Panc1 (cell line): ENCODE results near the gene LRR1. TPM values are rescaled to one million over a fixed set of nuclear protein-coding genes. Genes with fewer than 3 reads are reported as not detected.

Experiments
- ATAC-seq: fragments of 200-7000 bp; cut with Tn5 transposase; 2 replicates; pipeline ENCODE4 v1.9.1; 2020; ENCODE audit warnings: mild to moderate bottlenecking, moderate library complexity
- BruUV-seq: library from RNA; stranded (reverse); fragments of 400-500 nt; replicated peaks from 2 replicates; lab custom pipeline; 2021; lab: Mats Ljungman, UMichigan
- CTCF ChIA-PET: fragments of 300-600 bp; sonication (Branson Sonifier 250); formaldehyde crosslinking; loops from one replicate; lab custom pipeline; 2022; ENCODE audit warnings: antibody characterized with exemption; lab: Charles Lee
- POLR2A ChIA-PET: fragments of 300-600 bp; sonication (Branson Sonifier 250); formaldehyde crosslinking; loops from one replicate; lab custom pipeline; 2022; ENCODE audit warnings: antibody characterized with exemption; lab: Charles Lee
- DNase-seq: peaks from one replicate; pipeline ENCODE4 v3.0.0-alpha.2; 2010; ENCODE audit warnings: low read depth, low spot score
- H3K27ac ChIP-seq: 2 replicates; pipeline ENCODE4 v1.5.1; 2011; ENCODE audit warnings: mild to moderate bottlenecking, low read length, inconsistent platforms
- H3K27me3 ChIP-seq: fragments of 200-500 bp; sonication (Bioruptor generic); 2 replicates; pipeline ENCODE4 v1.6.0; 2014; ENCODE audit warnings: low read length, inconsistent platforms; ENCODE audit not compliant: control insufficient read depth, insufficient read depth
- H3K36me3 ChIP-seq: fragments of 200-500 bp; sonication (Bioruptor generic); 2 replicates; pipeline ENCODE4 v1.5.1; 2014; ENCODE audit warnings: inconsistent platforms, mild to moderate bottlenecking, low read length, moderate library complexity; ENCODE audit not compliant: control insufficient read depth, insufficient read depth
- H3K4me1 ChIP-seq: 2 replicates; pipeline ENCODE4 v1.5.1; 2011; ENCODE audit warnings: inconsistent platforms, mild to moderate bottlenecking, low read length, moderate library complexity; ENCODE audit not compliant: control insufficient read depth, insufficient read depth
- H3K4me3 ChIP-seq, 2 experiments: 2 replicates each; pipeline ENCODE4 v1.5.1; 2011 to 2012; ENCODE audit warnings: low read depth in 2 of 2, low read length in 2 of 2, mild to moderate bottlenecking in 2 of 2, inconsistent platforms in 1 of 2, moderate library complexity in 1 of 2
- H3K9me3 ChIP-seq: fragments of 200-500 bp; sonication (Bioruptor generic); 2 replicates; pipeline ENCODE4 v1.5.1; 2014; ENCODE audit warnings: low read depth, mild to moderate bottlenecking, inconsistent platforms, low read length, moderate library complexity; ENCODE audit not compliant: control insufficient read depth, insufficient read depth
- CTCF ChIP-seq: fragments of 450-650 bp; IDR thresholded peaks from 2 replicates; pipeline ENCODE4 v1.5.1; 2017; ENCODE audit warnings: mild to moderate bottlenecking
- POLR2AphosphoS5 ChIP-seq: IDR thresholded peaks from 2 replicates; pipeline ENCODE4 v1.6.1; 2012; ENCODE audit warnings: mild to moderate bottlenecking, low read depth, low read length, moderate library complexity
- REST ChIP-seq, 2 experiments: IDR thresholded peaks; 2 replicates each; pipeline ENCODE4 v1.6.1; 2011 to 2012; ENCODE audit warnings: low read depth in 2 of 2, control low read depth in 1 of 2, low read length in 1 of 2, mild to moderate bottlenecking in 1 of 2, moderate library complexity in 1 of 2; ENCODE audit not compliant: insufficient read depth in 1 of 2
- SIN3A ChIP-seq: IDR thresholded peaks from 2 replicates; pipeline ENCODE4 v1.6.1; 2012; ENCODE audit warnings: low read depth, mild to moderate bottlenecking, low read length, moderate library complexity, borderline replicate concordance; ENCODE audit not compliant: insufficient read depth
- TCF7L2 ChIP-seq: IDR thresholded peaks from 2 replicates; pipeline ENCODE4 v1.6.1; 2011; ENCODE audit warnings: mild to moderate bottlenecking, low read depth, low read length, inconsistent platforms
- in situ Hi-C: cut with HindIII; loops from 2 replicates; pipeline ENCODE4 v1.10.0; 2016; ENCODE audit warnings: low sequenced_read_pairs, low pct_unique_long_range_greater_than_20kb
- intact Hi-C: fragments of 100-400 bp; cut with micrococcal nuclease; formaldehyde crosslinking; loops from one replicate; pipeline ENCODE4 v1.10.0; 2022; ENCODE audit not compliant: unreplicated experiment
- total RNA-seq: library from RNA; stranded (reverse); gene quantifications from one replicate; pipeline ENCODE4 v1.2.1, GENCODE V29; 2021; ENCODE audit not compliant: unreplicated experiment

LRR1 gene
- total RNA-seq, 1 experiment from 2014 or later: 23.3 TPM

- intact Hi-C loops (no loop called here), in situ Hi-C loops (no loop called here)
- no peak for TF ChIP-seq TCF7L2
- TF ChIP-seq POLR2AphosphoS5: 0 out of 2 replicates have a peak, but pooled peaks have one; percentile 20
- ChIA-PET POLR2A (no interaction called here), CTCF (no interaction called here)
- no peak for DNase-seq
- H3K4me1 ChIP-seq: peaks cover 8% of the 10 kb centered on the region
- H3K27me3 ChIP-seq: no peaks in the 10 kb centered on the region
- peaks cover 21% of the 10 kb centered on the region for H3K36me3 ChIP-seq
- no peak for ATAC-seq
- H3K27ac ChIP-seq: no peak overlapping the region
- H3K9me3 ChIP-seq: no peaks in the 10 kb centered on the region
- no TSS peak for BruUV-seq
- no peak overlapping the region for H3K4me3 ChIP-seq
Observed at GRCh38 chr14:49581209-49582112, 17.3 kb upstream of the LRR1 start.

GRCh38 chr14:49582113-49582977, 16.4 kb upstream of the LRR1 start:
- Histone ChIP-seq H3K9me3 (no peaks in the 10 kb centered on the region), H3K36me3 (peaks cover 21% of the 10 kb centered on the region), H3K27me3 (no peaks in the 10 kb centered on the region), H3K4me3 (no peak overlapping the region), H3K27ac (no peak overlapping the region), H3K4me1 (peaks cover 10% of the 10 kb centered on the region)
- DNase-seq: no peak
- in situ Hi-C loops (no loop called here), intact Hi-C loops (no loop called here)
- ChIA-PET POLR2A (no interaction called here), CTCF (no interaction called here)
- BruUV-seq: no TSS peak
- ATAC-seq: no peak
- peak; percentile 59; the same call in 1 of the 2 replicates for TF ChIP-seq POLR2AphosphoS5
- peak; percentile 27; the same call in 1 of the 2 replicates for TF ChIP-seq SIN3A
- TF ChIP-seq CTCF: no peak

GRCh38 chr14:49583629-49584028, 15.1 kb upstream of the LRR1 start:
- ATAC-seq (no peak), DNase-seq (no peak)
- intact Hi-C loops: no loop called here
- Histone ChIP-seq H3K9me3 (no peaks in the 10 kb centered on the region), H3K27me3 (no peaks in the 10 kb centered on the region), H3K4me1 (peaks cover 15% of the 10 kb centered on the region), H3K36me3 (peaks cover 21% of the 10 kb centered on the region), H3K27ac (peak overlapping the region; percentile 95), H3K4me3 (peak overlapping the region; percentile 92 to 93)
- no peak for TF ChIP-seq CTCF
- no peak for TF ChIP-seq TCF7L2
- no peak for TF ChIP-seq POLR2AphosphoS5
- TF ChIP-seq SIN3A: no peak
- no peak for TF ChIP-seq REST (IDR thresholded peaks at IDR 0.05; ENCODE audit: insufficient read depth in 1 of 2, low read depth in 2 of 2, low read length in 1 of 2)
- ChIA-PET POLR2A (interaction anchor here (0.6 to 0.7 kb wide), 2 partner anchors 30 to 57 kb away, joined by 3 to 6 read pairs; no protein-coding TSS in a partner anchor), CTCF (no interaction called here)
- no TSS peak for BruUV-seq
- in situ Hi-C loops: no loop called here
